ENCODE results near the gene TGFBR3. TPM values are rescaled to one million over a fixed set of nuclear protein-coding genes. Genes with fewer than 3 reads are reported as not detected.

The TGFBR3 gene
- total and polyA plus RNA-seq, 12 donors = 6.6 to 36.7 (median 24.3) TPM

- Histone ChIP-seq H3K4me1 (peaks cover 0 to 56% (median 37%) of the 10 kb centered on the region in 9 donors), H3K27me3 (no peaks in the 10 kb centered on the region), H3K27ac (no peak overlapping the region), H3K9me3 (no peaks in the 10 kb centered on the region), H3K4me3 (no peak overlapping the region), H3K36me3 (no peaks in the 10 kb centered on the region)
- no peak for TF ChIP-seq CTCF (IDR thresholded peaks at IDR 0.05)
- intact Hi-C loops (cut with DNase I) = loop anchor here in 1 of 10 donors (5.0 kb wide), 1 partner anchor 45 kb away; no protein-coding TSS in a partner anchor
- WGBS, 2 donors = 77 to 82% methylated on average over 5 of the region's 5 CpGs
- ATAC-seq (no peak), DNase-seq (no peak)
These were observed 8.3 kb downstream of the TGFBR3 start for GRCh38 chr1:91877574-91878208.

- Histone ChIP-seq H3K4me3 (no peak overlapping the region), H3K4me1 (peaks cover under 1 to 59% (median 42%) of the 10 kb centered on the region in 9 donors), H3K9me3 (no peaks in the 10 kb centered on the region), H3K27me3 (no peaks in the 10 kb centered on the region), H3K27ac (no peak overlapping the region), H3K36me3 (no peaks in the 10 kb centered on the region)
- intact Hi-C loops (cut with DNase I) = loop anchor here in 1 of 10 donors (5.0 kb wide), 1 partner anchor 45 kb away; no protein-coding TSS in a partner anchor
- TF ChIP-seq CTCF (IDR thresholded peaks at IDR 0.05) = no peak
- no peak for ATAC-seq
- DNase-seq = no peak
- 75 to 81% methylated on average over 2 of the region's 2 CpGs for WGBS, 2 donors
These were observed 9.0 kb downstream of the TGFBR3 start for GRCh38 chr1:91876781-91877573.

GRCh38 chr1:91876040-91876470 lies 9.9 kb downstream of the TGFBR3 start:
- DNase-seq (no peak), ATAC-seq (no peak)
- Histone ChIP-seq H3K27me3 (no peaks in the 10 kb centered on the region), H3K4me3 (no peak overlapping the region), H3K27ac (no peak overlapping the region), H3K9me3 (no peaks in the 10 kb centered on the region), H3K4me1 (peaks cover 3 to 62% (median 47%) of the 10 kb centered on the region in 9 donors), H3K36me3 (no peaks in the 10 kb centered on the region)
- intact Hi-C loops (cut with DNase I) = loop anchor here in 1 of 10 donors (5.0 kb wide), 1 partner anchor 44 kb away; no protein-coding TSS in a partner anchor
- WGBS, 2 donors = 87% methylated on average over 5 of the region's 5 CpGs
- TF ChIP-seq CTCF (IDR thresholded peaks at IDR 0.05) = no peak

- no peaks in the 10 kb centered on the region for H3K27me3 ChIP-seq
- no peak for TF ChIP-seq CTCF (IDR thresholded peaks at IDR 0.05)
- H3K9me3 ChIP-seq = no peaks in the 10 kb centered on the region
- no peaks in the 10 kb centered on the region for H3K36me3 ChIP-seq
- intact Hi-C loops (cut with DNase I) = no loop called here
- no peak overlapping the region for H3K4me3 ChIP-seq
- 98 to 99% methylated on average over 4 of the region's 4 CpGs for WGBS, 2 donors
- no peak overlapping the region for H3K27ac ChIP-seq
- no peak for ATAC-seq
- H3K4me1 ChIP-seq = peaks cover 3 to 61% (median 52%) of the 10 kb centered on the region in 9 donors
- DNase-seq = no peak
These were observed 11.8 kb downstream of the TGFBR3 start for GRCh38 chr1:91874167-91874566.
